Glutamatergic neuron (in vitro differentiated cells): ENCODE data around the gene CSTPP1. TPM values are rescaled to one million over a fixed set of nuclear protein-coding genes. Genes with fewer than 3 reads are reported as not detected.
A peak's percentile ranks its signal among the peaks of the same experiment; 100 is the strongest.

Source experiments
- DNase-seq: peaks from one replicate; pipeline ENCODE4 v3.0.0; 2022
- H3K27ac Mint-ChIP-seq: one replicate; pipeline ENCODE4 v1.8.0; 2020; ENCODE audit warnings: mild to moderate bottlenecking, mixed read lengths, inconsistent platforms; ENCODE audit not compliant: unreplicated experiment
- H3K27me3 Mint-ChIP-seq: one replicate; pipeline ENCODE4 v1.8.0; 2020; ENCODE audit warnings: mild to moderate bottlenecking, moderate library complexity, mixed read lengths, inconsistent platforms; ENCODE audit not compliant: unreplicated experiment
- H3K36me3 Mint-ChIP-seq: one replicate; pipeline ENCODE4 v1.8.0; 2020; ENCODE audit warnings: mild to moderate bottlenecking, mixed read lengths, inconsistent platforms; ENCODE audit not compliant: unreplicated experiment
- H3K4me1 Mint-ChIP-seq: one replicate; pipeline ENCODE4 v1.8.0; 2020; ENCODE audit warnings: mild to moderate bottlenecking, low read depth, mixed read lengths, inconsistent platforms; ENCODE audit not compliant: unreplicated experiment
- H3K4me3 Mint-ChIP-seq: one replicate; pipeline ENCODE4 v1.8.0; 2020; ENCODE audit warnings: mild to moderate bottlenecking, mixed read lengths, inconsistent platforms; ENCODE audit not compliant: unreplicated experiment
- H3K9me3 Mint-ChIP-seq: one replicate; pipeline ENCODE4 v1.8.0; 2020; ENCODE audit warnings: mild to moderate bottlenecking, moderate library complexity, mixed read lengths, inconsistent platforms; ENCODE audit not compliant: unreplicated experiment
- CTCF ChIP-seq: fragments of 200-600 bp; sonication (generic); IDR thresholded peaks from one replicate; pipeline ENCODE4 v1.5.0; 2021; ENCODE audit not compliant: partially characterized antibody, unreplicated experiment
- total RNA-seq: library from RNA; stranded (reverse); fragmentation: NEBNext Ultra II Directional; extraction: Animal tissue kit (Norgen Biotek cat#: 25700); gene quantifications from one replicate; pipeline ENCODE4 v1.2.1, GENCODE V29; 2021; ENCODE audit not compliant: unreplicated experiment

CSTPP1 gene
- total RNA-seq, 1 donor from 2014 or later, result 35.5 TPM

GRCh38 chr11:46972343-46972742 is 35.8 kb downstream of the CSTPP1 start:
- DNase-seq, result no peak
- H3K27ac Mint-ChIP-seq, result no peak overlapping the region
- no peak overlapping the region for H3K4me3 Mint-ChIP-seq
- no peaks in the 10 kb centered on the region for H3K4me1 Mint-ChIP-seq
- H3K27me3 Mint-ChIP-seq, result no peaks in the 10 kb centered on the region
- peaks cover 2% of the 10 kb centered on the region for H3K9me3 Mint-ChIP-seq
- no peak for TF ChIP-seq CTCF
- no peaks in the 10 kb centered on the region for H3K36me3 Mint-ChIP-seq

GRCh38 chr11:46972821-46973220 is 36.3 kb downstream of the CSTPP1 start:
- H3K4me3 Mint-ChIP-seq, result no peak overlapping the region
- no peak for TF ChIP-seq CTCF
- H3K36me3 Mint-ChIP-seq, result no peaks in the 10 kb centered on the region
- no peak for DNase-seq
- H3K27me3 Mint-ChIP-seq, result no peaks in the 10 kb centered on the region
- no peaks in the 10 kb centered on the region for H3K4me1 Mint-ChIP-seq
- H3K27ac Mint-ChIP-seq, result no peak overlapping the region
- H3K9me3 Mint-ChIP-seq, result peaks cover 2% of the 10 kb centered on the region

GRCh38 chr11:46976182-46976854 is 39.8 kb downstream of the CSTPP1 start:
- H3K4me3 Mint-ChIP-seq, result no peak overlapping the region
- H3K4me1 Mint-ChIP-seq, result no peaks in the 10 kb centered on the region
- no peaks in the 10 kb centered on the region for H3K36me3 Mint-ChIP-seq
- TF ChIP-seq CTCF, result no peak
- DNase-seq, result no peak
- H3K27me3 Mint-ChIP-seq, result no peaks in the 10 kb centered on the region
- H3K27ac Mint-ChIP-seq, result no peak overlapping the region
- peaks cover 2% of the 10 kb centered on the region for H3K9me3 Mint-ChIP-seq

DNA sequence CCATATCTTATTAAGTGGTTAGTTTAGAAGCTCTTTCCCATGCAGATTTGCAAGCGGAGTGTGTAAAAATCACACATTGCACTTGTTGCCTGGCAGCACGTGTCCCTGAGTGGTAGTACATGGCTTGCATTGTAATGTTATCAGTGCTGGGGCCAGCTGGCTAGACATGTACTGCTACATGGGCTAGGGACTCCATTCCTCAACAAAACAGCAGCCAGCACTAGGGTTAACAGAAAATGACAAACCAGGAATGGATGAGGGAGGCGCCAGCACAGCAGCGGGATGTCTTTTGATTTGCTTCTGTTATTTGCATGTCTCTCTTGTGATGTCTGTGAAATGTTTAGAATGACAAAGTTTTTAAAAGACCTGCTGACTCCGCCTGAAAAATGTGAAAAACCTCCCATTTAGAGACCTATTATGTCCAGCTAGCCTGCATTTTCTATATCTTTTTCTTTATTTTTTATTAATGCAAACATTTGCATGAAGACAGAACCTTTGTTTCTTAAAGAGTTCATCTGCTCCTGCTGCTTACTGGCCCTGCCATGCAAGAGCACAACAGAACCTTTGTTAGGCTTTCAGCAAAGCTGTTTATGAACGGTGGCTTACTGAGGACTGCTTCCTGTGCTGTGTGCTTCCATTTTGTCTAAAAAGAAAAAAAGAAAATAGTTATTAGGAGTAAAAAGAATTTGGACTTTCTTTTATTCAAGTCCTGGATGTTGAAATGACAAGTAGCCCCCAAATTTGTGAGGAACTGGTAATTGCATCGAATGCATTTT is 40.7 kb downstream of the CSTPP1 start:
- H3K4me1 Mint-ChIP-seq, result no peaks in the 10 kb centered on the region
- peak; percentile 17 for DNase-seq
- H3K27ac Mint-ChIP-seq, result no peak overlapping the region
- no peaks in the 10 kb centered on the region for H3K36me3 Mint-ChIP-seq
- no peaks in the 10 kb centered on the region for H3K27me3 Mint-ChIP-seq
- peaks cover 2% of the 10 kb centered on the region for H3K9me3 Mint-ChIP-seq
- H3K4me3 Mint-ChIP-seq, result no peak overlapping the region
- no peak for TF ChIP-seq CTCF

DNA sequence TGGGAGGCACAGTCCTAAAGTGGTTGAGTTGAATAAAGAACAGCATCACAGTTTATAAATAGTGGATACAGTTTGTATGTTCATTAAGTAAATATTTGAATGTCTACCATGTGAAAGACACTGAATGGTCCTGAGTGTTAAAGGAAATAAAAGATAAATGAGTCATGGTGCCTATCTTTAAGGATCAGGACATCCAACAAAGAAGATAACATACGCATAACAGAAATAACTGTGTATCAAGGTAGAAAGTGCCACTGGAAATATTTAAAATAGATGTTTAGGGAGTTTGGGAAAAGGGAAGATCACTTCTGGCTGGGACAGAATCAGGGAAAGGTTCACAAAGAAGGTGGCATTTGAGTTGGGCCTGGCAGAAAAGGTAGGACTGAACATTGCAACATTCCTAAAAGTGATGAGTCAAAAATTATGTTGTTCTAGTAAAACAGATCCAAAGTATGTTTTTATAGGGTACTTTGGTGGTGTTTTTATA is 41.5 kb downstream of the CSTPP1 start:
- no peak overlapping the region for H3K27ac Mint-ChIP-seq
- DNase-seq, result no peak
- no peak for TF ChIP-seq CTCF
- H3K4me3 Mint-ChIP-seq, result no peak overlapping the region
- no peaks in the 10 kb centered on the region for H3K36me3 Mint-ChIP-seq
- peaks cover 2% of the 10 kb centered on the region for H3K9me3 Mint-ChIP-seq
- no peaks in the 10 kb centered on the region for H3K27me3 Mint-ChIP-seq
- H3K4me1 Mint-ChIP-seq, result no peaks in the 10 kb centered on the region
